OCI-LY7 (cell line): ENCODE data around the gene CELA3B. TPM values are rescaled to one million over a fixed set of nuclear protein-coding genes. Genes with fewer than 3 reads are reported as not detected.
"Not testable (repeated sequence)": the region's sequence is repeated elsewhere in the genome, so short reads cannot be mapped to it uniquely, and the experiment has no call there.

Source experiments
- BruUV-seq: library from RNA; stranded (reverse); fragments of 400-500 nt; replicated peaks from 2 replicates; lab custom pipeline; 2021; lab: Mats Ljungman, UMichigan
- CTCF ChIA-PET: fragments of 300-600 bp; sonication (Branson Sonifier 250); formaldehyde crosslinking; loops from one replicate; lab custom pipeline; 2022; ENCODE audit warnings: antibody characterized with exemption; ENCODE audit not compliant: unreplicated experiment; lab: Charles Lee
- POLR2A ChIA-PET: fragments of 300-600 bp; sonication (Branson Sonifier 250); formaldehyde crosslinking; loops from one replicate; lab custom pipeline; 2022; ENCODE audit warnings: antibody characterized with exemption; lab: Charles Lee
- DNase-seq: peaks from one replicate; pipeline ENCODE4 v3.0.0-alpha.2; 2015; ENCODE audit warnings: low spot score
- H2AFZ ChIP-seq: fragments of 200-600 bp; sonication (generic), shearing (Covaris generic); 2 replicates; pipeline ENCODE4 v1.6.1; 2014; ENCODE audit warnings: mild to moderate bottlenecking, antibody characterized with exemption, low read length, moderate library complexity
- H3K27ac ChIP-seq: fragments of 200-600 bp; sonication (generic); 2 replicates; pipeline ENCODE4 v1.5.1; 2014; ENCODE audit warnings: mixed run types, low read depth, mild to moderate bottlenecking, moderate library complexity, low read length, inconsistent platforms; ENCODE audit not compliant: poor library complexity, severe bottlenecking
- H3K36me3 ChIP-seq: fragments of 200-600 bp; sonication (generic); 2 replicates; pipeline ENCODE4 v1.6.1; 2014; ENCODE audit warnings: mild to moderate bottlenecking, antibody characterized with exemption, low read length, moderate library complexity, mixed read lengths; ENCODE audit not compliant: insufficient read depth
- H3K4me1 ChIP-seq: fragments of 200-600 bp; sonication (generic); 2 replicates; pipeline ENCODE4 v1.5.1; 2014; ENCODE audit warnings: mild to moderate bottlenecking, low read length; ENCODE audit not compliant: insufficient read depth, poor library complexity, severe bottlenecking
- H3K4me2 ChIP-seq: fragments of 200-600 bp; sonication (generic); 2 replicates; pipeline ENCODE4 v1.6.1; 2014; ENCODE audit warnings: mild to moderate bottlenecking, low read length
- H3K4me3 ChIP-seq: fragments of 200-600 bp; sonication (generic); 2 replicates; pipeline ENCODE4 v1.5.1; 2014; ENCODE audit warnings: mild to moderate bottlenecking, low read depth, low read length; ENCODE audit not compliant: poor library complexity, severe bottlenecking
- H3K79me2 ChIP-seq: fragments of 200-600 bp; sonication (generic); 2 replicates; pipeline ENCODE4 v1.6.1; 2016; ENCODE audit warnings: low read depth, mild to moderate bottlenecking, low read length, moderate library complexity, mixed read lengths; ENCODE audit not compliant: insufficient read depth
- H3K9me2 ChIP-seq: fragments of 200-600 bp; sonication (generic); 2 replicates; pipeline ENCODE4 v1.6.1; 2016; ENCODE audit warnings: mild to moderate bottlenecking, low read length, mixed read lengths; ENCODE audit not compliant: insufficient read depth
- H3K9me3 ChIP-seq: fragments of 200-600 bp; sonication (generic); 2 replicates; pipeline ENCODE4 v1.6.1; 2014; ENCODE audit warnings: mild to moderate bottlenecking, mixed run types, low read length, mixed read lengths
- H4K20me1 ChIP-seq: fragments of 200-600 bp; sonication (generic); 2 replicates; pipeline ENCODE4 v1.6.1; 2014; ENCODE audit warnings: mild to moderate bottlenecking, antibody characterized with exemption, low read length, moderate library complexity, mixed read lengths; ENCODE audit not compliant: insufficient read depth
- EZH2phosphoT487 ChIP-seq: fragments of 200-600 bp; sonication (generic); IDR thresholded peaks from 2 replicates; pipeline ENCODE4 v1.6.1; 2018; ENCODE audit warnings: low read depth, borderline replicate concordance, mild to moderate bottlenecking, mixed run types, antibody characterized with exemption, low read length, moderate library complexity, mixed read lengths
- intact Hi-C: fragments of 100-400 bp; cut with micrococcal nuclease; formaldehyde crosslinking; loops from one replicate; pipeline ENCODE4 v1.10.0; 2022; ENCODE audit not compliant: unreplicated experiment
- total RNA-seq, 2 experiments: library from RNA; depleted of rRNA in 1 of 2; stranded (reverse); fragments of >200 nt in 1 of 2; shearing (Covaris generic) in 1 of 2; gene quantifications; 2 replicates each; pipeline ENCODE4 v1.2.3, GENCODE V29; 2014 to 2022
- TF ChIP-seq, protein P1 (sequence below): fragments of 200-600 bp; sonication (generic); conservative IDR thresholded peaks from 2 replicates; pipeline ENCODE4 v1.5.1; 2014; ENCODE audit warnings: mild to moderate bottlenecking, antibody characterized with exemption, low read length, moderate library complexity, mixed read lengths

CELA3B gene
- total RNA-seq, 2 experiments from 2014 or later: not detected

DNA sequence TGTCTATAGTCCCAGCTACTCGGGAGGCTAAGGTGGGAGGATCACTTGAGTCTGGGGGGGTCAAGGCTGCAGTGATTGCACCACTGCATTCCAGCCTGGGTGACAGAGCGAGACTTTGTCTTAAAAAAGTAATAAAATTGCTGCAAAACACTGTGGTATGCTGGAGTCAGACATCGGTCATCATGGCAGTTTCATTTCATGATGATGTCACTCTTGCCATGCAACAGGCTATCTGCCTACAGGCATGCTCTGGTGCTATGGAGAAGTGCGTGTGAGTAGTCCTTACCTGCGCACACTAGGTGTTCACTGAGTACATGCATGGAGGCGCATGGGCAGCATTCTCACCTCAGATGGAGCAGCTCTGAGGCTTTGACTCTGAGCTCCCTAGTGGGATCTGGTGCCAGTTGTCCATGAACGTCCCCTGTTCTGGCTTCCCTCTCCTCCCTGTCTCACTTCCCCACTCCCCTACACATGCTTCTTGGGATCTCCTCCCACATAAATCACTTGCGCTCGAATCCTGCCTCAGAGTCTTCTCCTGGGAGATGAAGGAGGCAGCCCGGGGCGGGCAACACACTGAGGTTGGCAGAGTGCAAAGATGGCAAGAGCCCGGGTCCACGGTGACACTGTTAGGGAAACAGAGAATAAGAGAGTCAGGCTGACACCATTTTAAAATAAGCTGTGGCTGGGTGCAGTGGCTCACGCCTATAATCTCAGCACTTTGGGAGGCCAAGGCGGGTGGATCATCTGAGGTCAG, 10.4 kb upstream of the CELA3B start:
- Histone ChIP-seq H3K79me2 (no peaks in the 10 kb centered on the region), H3K9me2 (no peaks in the 10 kb centered on the region), H2AFZ (no peak overlapping the region), H3K9me3 (no peaks in the 10 kb centered on the region), H3K4me3 (no peak overlapping the region), H4K20me1 (no peaks in the 10 kb centered on the region), H3K27ac (no peak overlapping the region), H3K36me3 (no peaks in the 10 kb centered on the region), H3K4me2 (no peak overlapping the region), H3K4me1 (no peaks in the 10 kb centered on the region)
- ChIA-PET POLR2A (no interaction called here), CTCF (no interaction called here)
- BruUV-seq: no TSS peak
- DNase-seq: no peak
- TF ChIP-seq EZH2phosphoT487: no peak
- TF ChIP-seq, protein P1, sequence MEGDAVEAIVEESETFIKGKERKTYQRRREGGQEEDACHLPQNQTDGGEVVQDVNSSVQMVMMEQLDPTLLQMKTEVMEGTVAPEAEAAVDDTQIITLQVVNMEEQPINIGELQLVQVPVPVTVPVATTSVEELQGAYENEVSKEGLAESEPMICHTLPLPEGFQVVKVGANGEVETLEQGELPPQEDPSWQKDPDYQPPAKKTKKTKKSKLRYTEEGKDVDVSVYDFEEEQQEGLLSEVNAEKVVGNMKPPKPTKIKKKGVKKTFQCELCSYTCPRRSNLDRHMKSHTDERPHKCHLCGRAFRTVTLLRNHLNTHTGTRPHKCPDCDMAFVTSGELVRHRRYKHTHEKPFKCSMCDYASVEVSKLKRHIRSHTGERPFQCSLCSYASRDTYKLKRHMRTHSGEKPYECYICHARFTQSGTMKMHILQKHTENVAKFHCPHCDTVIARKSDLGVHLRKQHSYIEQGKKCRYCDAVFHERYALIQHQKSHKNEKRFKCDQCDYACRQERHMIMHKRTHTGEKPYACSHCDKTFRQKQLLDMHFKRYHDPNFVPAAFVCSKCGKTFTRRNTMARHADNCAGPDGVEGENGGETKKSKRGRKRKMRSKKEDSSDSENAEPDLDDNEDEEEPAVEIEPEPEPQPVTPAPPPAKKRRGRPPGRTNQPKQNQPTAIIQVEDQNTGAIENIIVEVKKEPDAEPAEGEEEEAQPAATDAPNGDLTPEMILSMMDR: no peak
- intact Hi-C loops: loop anchor here (10.0 kb wide), 1 partner anchor 122 kb away; no protein-coding TSS in a partner anchor

DNA sequence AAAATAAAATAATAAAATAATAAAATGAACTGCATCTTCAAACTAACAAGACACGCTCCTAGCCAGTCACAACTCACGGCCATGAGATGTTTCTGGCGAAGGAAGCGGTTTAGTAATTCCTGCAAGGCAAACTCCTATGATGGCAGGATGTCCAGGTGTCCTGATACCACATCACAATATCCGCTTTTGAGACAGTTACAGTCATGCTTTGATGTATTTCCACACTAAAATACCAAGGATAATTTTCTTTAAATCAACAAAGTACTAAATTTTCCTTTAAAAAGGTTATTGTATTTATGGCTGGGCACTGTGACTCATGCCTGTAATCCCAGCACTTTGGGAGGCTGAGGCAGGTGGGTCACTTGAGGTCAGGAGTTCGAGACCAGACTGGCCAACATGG, 9.6 kb upstream of the CELA3B start:
- H4K20me1 ChIP-seq, H3K36me3 ChIP-seq, H3K79me2 ChIP-seq, BruUV-seq, H3K4me3 ChIP-seq, H3K4me2 ChIP-seq, H2AFZ ChIP-seq, H3K9me2 ChIP-seq, H3K9me3 ChIP-seq, H3K4me1 ChIP-seq, H3K27ac ChIP-seq, CTCF ChIA-PET, POLR2A ChIA-PET, DNase-seq: not testable (repeated sequence)
- intact Hi-C loops: loop anchor here (10.0 kb wide), 1 partner anchor 122 kb away; no protein-coding TSS in a partner anchor

DNA sequence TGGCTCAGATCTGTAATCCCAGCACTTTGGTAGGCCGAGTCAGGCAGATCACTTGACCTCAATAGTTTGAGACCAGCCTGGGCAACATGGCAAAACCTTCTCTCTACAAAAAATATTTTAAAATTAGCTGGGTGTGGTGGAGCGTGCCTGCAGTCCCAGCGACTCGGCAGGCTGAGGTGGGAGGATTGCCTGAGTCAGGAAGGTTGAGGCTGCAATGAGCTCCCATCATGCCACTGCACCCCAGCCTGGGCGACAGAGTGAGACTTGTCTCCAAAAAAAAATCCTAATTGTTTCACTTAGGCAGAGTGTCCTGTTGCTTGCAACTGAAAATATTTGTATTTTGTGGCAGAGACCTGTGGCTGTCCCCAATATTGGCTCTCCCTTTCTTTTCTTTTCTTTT, 7.8 kb upstream of the CELA3B start:
- H3K9me3 ChIP-seq, CTCF ChIA-PET, H2AFZ ChIP-seq, H3K4me3 ChIP-seq, DNase-seq, BruUV-seq, H3K9me2 ChIP-seq, H3K27ac ChIP-seq, H3K4me1 ChIP-seq, H3K79me2 ChIP-seq, H3K4me2 ChIP-seq, POLR2A ChIA-PET, H3K36me3 ChIP-seq, H4K20me1 ChIP-seq: not testable (repeated sequence)
- intact Hi-C loops: loop anchor here (10.0 kb wide), 1 partner anchor 124 kb away; no protein-coding TSS in a partner anchor

DNA sequence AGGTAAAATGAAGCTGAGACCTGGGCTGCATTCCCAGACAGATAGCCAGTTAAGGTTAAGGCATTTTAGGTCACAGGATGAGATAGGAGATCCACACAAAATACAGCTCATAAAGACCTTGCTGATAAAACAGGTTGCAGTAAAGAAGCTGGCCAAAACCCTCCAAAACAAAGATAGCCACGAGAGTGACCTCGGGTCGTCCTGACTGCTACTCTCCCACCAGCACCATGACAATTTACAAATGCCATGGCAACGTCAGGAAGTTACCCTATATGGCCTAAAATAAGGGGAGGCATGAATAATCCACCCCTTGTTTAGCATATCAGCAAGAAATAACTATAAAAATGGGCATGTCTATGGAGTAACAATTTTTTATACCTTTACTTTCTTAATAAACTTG, 6.3 kb upstream of the CELA3B start:
- H3K27ac ChIP-seq, H3K9me3 ChIP-seq, H3K9me2 ChIP-seq, H3K4me1 ChIP-seq, H2AFZ ChIP-seq, CTCF ChIA-PET, POLR2A ChIA-PET, BruUV-seq, H3K4me2 ChIP-seq, H4K20me1 ChIP-seq, DNase-seq, H3K36me3 ChIP-seq, intact Hi-C loops, H3K79me2 ChIP-seq, H3K4me3 ChIP-seq: not testable (repeated sequence)

DNA sequence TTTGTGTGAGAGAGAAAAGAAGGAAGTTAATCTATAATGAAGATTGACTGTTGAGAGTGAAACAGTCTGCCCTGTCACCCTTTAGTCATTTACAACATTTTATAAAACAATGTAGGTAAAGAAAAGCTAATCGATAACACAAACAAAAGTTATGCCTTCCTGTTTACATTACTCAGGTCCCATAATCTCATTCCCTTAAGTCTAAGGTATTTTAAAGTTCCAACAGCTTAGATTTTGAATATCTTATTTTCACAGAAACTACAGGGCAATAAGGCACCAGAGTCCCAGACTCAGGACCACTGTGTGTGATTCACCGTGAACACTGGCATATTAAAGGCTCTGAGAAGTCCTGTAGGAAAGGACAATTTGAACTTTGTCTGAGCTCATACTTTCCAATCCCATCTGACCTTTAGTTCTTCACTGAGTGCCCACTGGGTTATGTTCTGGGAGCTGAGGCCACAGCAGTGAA, 3.8 kb upstream of the CELA3B start:
- H4K20me1 ChIP-seq, H3K4me2 ChIP-seq, H3K4me3 ChIP-seq, H2AFZ ChIP-seq, DNase-seq, H3K9me3 ChIP-seq, H3K4me1 ChIP-seq, CTCF ChIA-PET, intact Hi-C loops, H3K79me2 ChIP-seq, H3K9me2 ChIP-seq, H3K36me3 ChIP-seq, H3K27ac ChIP-seq, BruUV-seq: not testable (repeated sequence)
- POLR2A ChIA-PET: interaction anchor here (1.1 kb wide), 1 partner anchor 14 kb away, joined by 7 read pairs; no protein-coding TSS in a partner anchor
